KMS-11 (cell line): ENCODE data around the gene ADAMTS14.
"Not testable (repeated sequence)": the region's sequence is repeated elsewhere in the genome, so short reads cannot be mapped to it uniquely, and the experiment has no call there.

Experiments
- H2AFZ ChIP-seq: fragments of 200-600 bp; sonication (generic); 2 replicates; pipeline ENCODE4 v1.6.1; 2016; ENCODE audit warnings: antibody characterized with exemption, mixed run types, low read depth
- H3K27ac ChIP-seq: fragments of 200-600 bp; sonication (generic); 2 replicates; pipeline ENCODE4 v1.6.1; 2016; ENCODE audit warnings: mild to moderate bottlenecking, mixed run types
- H3K27me3 ChIP-seq: fragments of 200-600 bp; sonication (generic); 2 replicates; pipeline ENCODE4 v1.6.1; 2017; ENCODE audit warnings: mild to moderate bottlenecking, low read depth, mixed run types, moderate library complexity; ENCODE audit not compliant: insufficient read depth
- H3K36me3 ChIP-seq: fragments of 200-600 bp; sonication (generic); 2 replicates; pipeline ENCODE4 v1.6.1; 2017; ENCODE audit warnings: mild to moderate bottlenecking, mixed run types; ENCODE audit not compliant: insufficient read depth
- H3K4me1 ChIP-seq: fragments of 200-600 bp; sonication (generic); 2 replicates; pipeline ENCODE4 v1.6.1; 2016; ENCODE audit warnings: mild to moderate bottlenecking, low read depth, mixed run types; ENCODE audit not compliant: poor library complexity, severe bottlenecking
- H3K4me2 ChIP-seq: fragments of 200-600 bp; sonication (generic); 2 replicates; pipeline ENCODE4 v1.7.0; 2016; ENCODE audit warnings: mild to moderate bottlenecking, mixed run types
- H3K4me3 ChIP-seq: fragments of 200-600 bp; sonication (generic); IDR thresholded peaks from 2 replicates; pipeline ENCODE4 v1.6.1; 2017; ENCODE audit warnings: low read depth, low read length, mixed read lengths; ENCODE audit not compliant: insufficient read depth
- H3K79me2 ChIP-seq: fragments of 200-600 bp; sonication (generic); 2 replicates; pipeline ENCODE4 v1.6.1; 2016; ENCODE audit warnings: low read depth, mixed run types; ENCODE audit not compliant: insufficient read depth
- H3K9ac ChIP-seq: fragments of 200-600 bp; sonication (generic); 2 replicates; pipeline ENCODE4 v1.6.1; 2016; ENCODE audit warnings: mild to moderate bottlenecking, mixed run types
- H4K20me1 ChIP-seq: fragments of 200-600 bp; sonication (generic); 2 replicates; pipeline ENCODE4 v1.6.1; 2016; ENCODE audit warnings: mild to moderate bottlenecking, mixed run types; ENCODE audit not compliant: insufficient read depth
- TF ChIP-seq, protein P1 (sequence below): fragments of 200-600 bp; sonication (generic); conservative IDR thresholded peaks from 2 replicates; pipeline ENCODE4 v1.6.1; 2017; ENCODE audit warnings: low read depth, mild to moderate bottlenecking, antibody characterized with exemption, low read length, moderate library complexity, mixed read lengths

Gene ADAMTS14

DNA sequence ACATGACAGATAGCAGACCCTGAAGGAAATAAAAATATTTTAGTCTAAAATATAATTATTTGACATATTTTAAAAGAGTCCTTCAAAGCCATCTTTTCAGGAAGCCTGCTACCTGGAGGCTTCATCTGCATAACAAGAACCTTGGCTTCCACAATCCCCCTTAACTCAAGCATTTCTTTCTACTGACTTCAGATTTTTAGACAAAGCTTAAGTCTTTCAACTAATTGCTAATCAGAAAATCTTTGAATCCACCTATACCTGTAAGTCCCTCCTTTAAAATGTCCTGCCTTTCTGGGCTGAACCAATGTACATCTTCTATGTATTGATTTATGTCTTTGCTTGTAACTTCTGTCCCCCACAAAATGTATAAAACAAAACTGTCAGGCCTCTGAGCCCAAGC lies 46.2 kb upstream of the ADAMTS14 start:
- Histone ChIP-seq H3K79me2 (no peaks in the 10 kb centered on the region), H2AFZ (no peak overlapping the region), H4K20me1 (no peaks in the 10 kb centered on the region), H3K27me3 (no peaks in the 10 kb centered on the region), H3K4me1 (no peaks in the 10 kb centered on the region), H3K4me2 (no peak overlapping the region), H3K27ac (no peak overlapping the region), H3K36me3 (no peaks in the 10 kb centered on the region), H3K4me3 (no peak overlapping the region), H3K9ac (no peak overlapping the region)
- TF ChIP-seq, protein P1, sequence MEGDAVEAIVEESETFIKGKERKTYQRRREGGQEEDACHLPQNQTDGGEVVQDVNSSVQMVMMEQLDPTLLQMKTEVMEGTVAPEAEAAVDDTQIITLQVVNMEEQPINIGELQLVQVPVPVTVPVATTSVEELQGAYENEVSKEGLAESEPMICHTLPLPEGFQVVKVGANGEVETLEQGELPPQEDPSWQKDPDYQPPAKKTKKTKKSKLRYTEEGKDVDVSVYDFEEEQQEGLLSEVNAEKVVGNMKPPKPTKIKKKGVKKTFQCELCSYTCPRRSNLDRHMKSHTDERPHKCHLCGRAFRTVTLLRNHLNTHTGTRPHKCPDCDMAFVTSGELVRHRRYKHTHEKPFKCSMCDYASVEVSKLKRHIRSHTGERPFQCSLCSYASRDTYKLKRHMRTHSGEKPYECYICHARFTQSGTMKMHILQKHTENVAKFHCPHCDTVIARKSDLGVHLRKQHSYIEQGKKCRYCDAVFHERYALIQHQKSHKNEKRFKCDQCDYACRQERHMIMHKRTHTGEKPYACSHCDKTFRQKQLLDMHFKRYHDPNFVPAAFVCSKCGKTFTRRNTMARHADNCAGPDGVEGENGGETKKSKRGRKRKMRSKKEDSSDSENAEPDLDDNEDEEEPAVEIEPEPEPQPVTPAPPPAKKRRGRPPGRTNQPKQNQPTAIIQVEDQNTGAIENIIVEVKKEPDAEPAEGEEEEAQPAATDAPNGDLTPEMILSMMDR = no peak

DNA sequence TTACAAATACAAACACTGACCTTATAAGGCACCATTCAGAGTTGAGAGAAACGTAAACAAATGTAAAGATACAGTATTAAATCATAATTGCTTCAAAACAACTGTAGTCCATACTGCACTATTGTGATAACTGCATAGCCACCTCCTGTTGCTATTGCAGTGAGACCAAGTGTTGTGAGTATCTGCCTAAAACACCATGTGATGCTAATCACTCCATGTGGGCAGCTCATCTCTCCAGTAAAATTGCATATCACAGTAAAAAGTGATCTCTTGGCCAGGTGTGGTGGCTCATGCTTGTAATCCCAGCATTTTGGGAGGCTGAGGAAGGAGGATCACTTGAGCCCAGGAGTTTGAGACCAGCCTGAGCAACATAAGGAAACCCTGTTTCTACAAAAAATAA lies 43.0 kb upstream of the ADAMTS14 start:
- TF ChIP-seq, protein P1 = no peak
- no peaks in the 10 kb centered on the region for H3K4me1 ChIP-seq
- H3K4me3 ChIP-seq = no peak overlapping the region
- H4K20me1 ChIP-seq = no peaks in the 10 kb centered on the region
- H2AFZ ChIP-seq = no peak overlapping the region
- H3K9ac ChIP-seq = no peak overlapping the region
- H3K36me3 ChIP-seq = no peaks in the 10 kb centered on the region
- H3K4me2 ChIP-seq = no peak overlapping the region
- no peak overlapping the region for H3K27ac ChIP-seq
- H3K27me3 ChIP-seq = no peaks in the 10 kb centered on the region
- no peaks in the 10 kb centered on the region for H3K79me2 ChIP-seq

GRCh38 chr10:70631735-70632134 lies 40.6 kb upstream of the ADAMTS14 start:
- not testable (repeated sequence) for H3K79me2 ChIP-seq, H4K20me1 ChIP-seq

DNA sequence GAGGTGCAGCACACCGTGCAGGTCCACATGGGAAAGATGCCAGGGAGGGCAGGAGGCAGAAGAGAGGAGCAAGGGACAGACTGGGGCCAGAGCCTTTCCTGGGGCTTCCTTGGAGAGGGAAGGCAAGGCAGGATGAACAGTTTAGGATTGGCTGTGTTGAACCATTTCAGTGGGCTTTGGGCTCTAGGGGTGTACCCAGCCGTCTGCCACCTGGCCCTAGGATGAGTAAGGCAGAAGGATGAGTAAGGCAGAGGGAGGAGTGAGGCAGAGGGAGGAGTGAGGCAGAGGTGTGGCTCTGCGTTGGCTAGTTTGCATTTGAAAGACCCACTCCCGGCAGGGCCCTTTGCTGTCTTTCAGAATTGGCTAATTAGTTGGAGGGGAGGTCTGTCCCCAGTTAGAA lies 38.3 kb upstream of the ADAMTS14 start:
- Histone ChIP-seq H2AFZ (no peak overlapping the region), H3K9ac (no peak overlapping the region), H3K27me3 (no peaks in the 10 kb centered on the region), H3K79me2 (no peaks in the 10 kb centered on the region), H3K4me2 (no peak overlapping the region), H4K20me1 (no peaks in the 10 kb centered on the region), H3K4me3 (no peak overlapping the region), H3K27ac (no peak overlapping the region), H3K36me3 (no peaks in the 10 kb centered on the region), H3K4me1 (no peaks in the 10 kb centered on the region)
- TF ChIP-seq, protein P1 = no peak

More at GRCh38 chr10:70631735-70632134, 40.6 kb upstream of the ADAMTS14 start:
- not testable (repeated sequence) for H3K27me3 ChIP-seq, H3K36me3 ChIP-seq, H3K9ac ChIP-seq, H2AFZ ChIP-seq, H3K4me3 ChIP-seq, H3K4me2 ChIP-seq, H3K27ac ChIP-seq, H3K4me1 ChIP-seq

DNA sequence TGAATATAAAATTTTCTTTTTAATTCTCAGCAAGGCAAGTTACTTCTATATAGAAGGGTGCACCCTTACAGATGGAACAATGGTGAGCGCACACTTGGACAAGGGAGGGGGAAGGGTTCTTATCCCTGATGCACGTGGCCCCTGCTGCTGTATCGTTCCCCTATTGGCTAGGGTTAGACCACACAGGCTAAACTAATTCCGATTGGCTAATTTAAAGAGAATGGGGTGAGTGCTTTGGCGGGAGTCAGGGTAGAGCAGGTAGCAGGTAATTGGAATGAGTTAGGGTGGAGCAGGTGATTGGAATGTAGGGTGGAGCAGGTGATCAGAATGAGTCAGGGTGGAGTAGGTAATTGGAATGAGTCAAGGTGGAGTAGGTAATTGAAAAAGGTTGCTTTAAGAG lies 37.8 kb upstream of the ADAMTS14 start:
- H3K4me2 ChIP-seq = not testable (repeated sequence)

DNA sequence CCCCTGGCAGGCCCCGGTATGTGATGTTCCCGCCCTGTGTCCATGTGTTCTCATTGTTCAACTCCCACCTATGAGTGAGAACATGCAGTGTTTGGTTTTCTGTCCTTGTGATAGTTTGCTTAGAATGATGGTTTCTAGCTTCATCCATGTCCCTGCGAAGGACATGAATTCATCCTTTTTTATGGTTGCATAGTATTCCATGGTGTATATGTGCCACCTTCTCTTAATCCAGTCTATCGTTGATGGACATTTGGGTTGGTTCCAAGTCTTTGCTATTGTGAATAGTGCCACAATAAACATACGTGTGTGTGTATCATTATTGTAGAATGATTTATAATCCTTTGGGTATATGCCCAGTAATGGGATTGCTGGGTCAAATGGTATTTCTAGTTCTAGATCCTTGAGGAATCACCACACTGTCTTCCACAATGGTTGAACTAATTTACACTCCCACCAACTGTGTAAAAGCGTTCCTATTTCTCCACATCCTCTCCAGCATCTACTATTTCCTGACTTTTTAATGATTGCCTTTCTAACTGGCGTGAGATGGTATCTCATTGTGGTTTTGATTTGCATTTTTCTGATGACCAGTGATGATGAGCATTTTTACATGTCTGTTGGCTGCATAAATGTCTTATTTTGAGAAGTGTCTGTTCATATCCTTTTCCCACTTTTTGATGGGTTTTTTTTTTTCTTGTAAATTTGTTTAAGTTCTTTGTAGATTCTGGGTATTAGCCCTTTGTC lies 32.5 kb upstream of the ADAMTS14 start:
- H2AFZ ChIP-seq, H3K4me2 ChIP-seq, H3K4me3 ChIP-seq, H4K20me1 ChIP-seq, H3K9ac ChIP-seq, H3K4me1 ChIP-seq, H3K36me3 ChIP-seq, H3K27me3 ChIP-seq, H3K79me2 ChIP-seq, H3K27ac ChIP-seq: not testable (repeated sequence)

More for the DNA sequence above, 37.8 kb upstream of the ADAMTS14 start:
- not testable (repeated sequence) for H3K79me2 ChIP-seq, H3K4me3 ChIP-seq, H4K20me1 ChIP-seq, H3K27ac ChIP-seq, H3K27me3 ChIP-seq, H2AFZ ChIP-seq, H3K9ac ChIP-seq, H3K36me3 ChIP-seq, H3K4me1 ChIP-seq

- H2AFZ ChIP-seq, H3K4me1 ChIP-seq, H3K27ac ChIP-seq, H4K20me1 ChIP-seq, H3K9ac ChIP-seq, H3K36me3 ChIP-seq, H3K4me2 ChIP-seq, H3K4me3 ChIP-seq, H3K79me2 ChIP-seq, H3K27me3 ChIP-seq: not testable (repeated sequence)
Observed at GRCh38 chr10:70643272-70643671, 29.0 kb upstream of the ADAMTS14 start.

DNA sequence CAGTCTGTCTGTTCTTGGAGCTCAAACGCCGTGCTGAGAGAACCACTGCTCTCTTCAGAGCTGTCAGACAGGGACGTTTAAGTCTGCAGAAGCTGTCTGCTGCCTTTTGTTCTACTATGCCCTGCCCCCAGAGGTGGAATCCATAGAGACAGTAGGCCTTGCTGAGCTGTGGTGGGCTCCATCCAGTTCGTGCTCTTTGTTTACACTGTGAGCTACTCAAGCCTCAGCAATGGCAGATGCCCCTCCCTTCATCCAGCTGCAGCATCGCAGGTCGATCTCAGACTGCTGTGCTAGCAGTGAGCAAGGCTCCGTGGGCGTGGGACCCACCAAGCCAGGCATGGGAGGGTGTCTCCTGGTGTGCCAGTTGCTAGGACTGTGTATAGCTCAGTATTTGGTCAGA lies 27.3 kb upstream of the ADAMTS14 start:
- not testable (repeated sequence) for H3K36me3 ChIP-seq, H3K79me2 ChIP-seq, H2AFZ ChIP-seq

More for the DNA sequence above, 27.3 kb upstream of the ADAMTS14 start:
- not testable (repeated sequence) for H3K27ac ChIP-seq, H3K27me3 ChIP-seq, H3K4me1 ChIP-seq, H4K20me1 ChIP-seq, H3K4me3 ChIP-seq, H3K9ac ChIP-seq, H3K4me2 ChIP-seq
